Colonic mucosa (tissue), 4 donors: Measurements from ENCODE around the gene C3orf62. TPM values are rescaled to one million over a fixed set of nuclear protein-coding genes. Genes with fewer than 3 reads are reported as not detected.

Source experiments
- DNase-seq: peaks from one replicate; pipeline ENCODE4 v3.0.0-alpha.2; 2020
- H3K27ac ChIP-seq: fragments of 200-600 bp; one replicate; pipeline ENCODE4 v1.8.0; 2021
- H3K27me3 ChIP-seq: fragments of 200-600 bp; one replicate; pipeline ENCODE4 v1.8.0; 2021
- H3K36me3 ChIP-seq: fragments of 200-600 bp; one replicate; pipeline ENCODE4 v1.8.0; 2021
- H3K4me1 ChIP-seq: fragments of 200-600 bp; one replicate; pipeline ENCODE4 v1.8.0; 2021; ENCODE audit warnings: mild to moderate bottlenecking
- H3K4me3 ChIP-seq: fragments of 200-600 bp; one replicate; pipeline ENCODE4 v1.8.0; 2021
- H3K9ac ChIP-seq, 2 donors: one replicate each; pipeline ENCODE4 v1.7.0; 2013; ENCODE audit warnings: control low read depth in 2 of 2, low read depth in 2 of 2, low read length in 2 of 2
- H3K9me3 ChIP-seq: fragments of 200-600 bp; one replicate; pipeline ENCODE4 v1.8.0; 2021
- intact Hi-C: fragments of 100-400 bp; cut with DNase I; formaldehyde crosslinking; loops from one replicate; pipeline ENCODE4 v1.14.1; 2022
- total RNA-seq, 2 donors: library from RNA; stranded (reverse); fragmentation: NEBNext Ultra II Directional in 1 of 2; extraction: Animal tissue kit (Norgen Biotek cat#: 25700) in 1 of 2; gene quantifications; one replicate each; pipeline ENCODE4 v1.2.1, GENCODE V29; 2021
- TF ChIP-seq, protein P1 (sequence below): fragments of 200-600 bp; IDR thresholded peaks from one replicate; pipeline ENCODE4 v1.8.0; 2022; ENCODE audit warnings: antibody characterized with exemption, mild to moderate bottlenecking
- donor health status: healthy.
- donor health status: DM: no; HTN: no; CAD: no.
- donor health status: DM: no; HTN: no; CAD: no.

The C3orf62 gene
- total RNA-seq, 2 donors from 2014 or later, result 3.1 to 4.2 TPM

DNA sequence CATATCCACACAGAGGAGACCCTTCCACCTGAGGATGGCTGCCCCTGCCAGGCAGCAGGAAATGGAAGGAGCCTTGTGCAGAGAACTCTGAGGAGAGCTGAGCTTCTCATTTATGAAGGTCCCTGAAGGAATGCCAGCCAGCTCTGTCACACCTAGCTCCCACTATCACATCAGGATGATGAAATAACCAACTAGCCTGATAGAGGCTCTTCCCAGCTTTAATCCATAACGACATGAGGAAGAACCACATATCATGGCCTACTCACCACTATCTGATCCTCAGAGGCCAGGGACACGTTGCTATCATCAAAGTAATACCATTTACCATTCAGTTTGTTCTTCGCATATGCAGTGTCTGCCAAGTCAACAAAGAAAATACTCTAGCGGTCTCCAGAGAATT is 1.5 kb upstream of the C3orf62 start:
- H3K9ac ChIP-seq, result peak overlapping the region in 1 of 2 donors; percentile 27
- H3K36me3 ChIP-seq, result peaks cover 3% of the 10 kb centered on the region
- peaks cover 4% of the 10 kb centered on the region for H3K4me1 ChIP-seq
- no peak overlapping the region for H3K4me3 ChIP-seq
- TF ChIP-seq, protein P1, sequence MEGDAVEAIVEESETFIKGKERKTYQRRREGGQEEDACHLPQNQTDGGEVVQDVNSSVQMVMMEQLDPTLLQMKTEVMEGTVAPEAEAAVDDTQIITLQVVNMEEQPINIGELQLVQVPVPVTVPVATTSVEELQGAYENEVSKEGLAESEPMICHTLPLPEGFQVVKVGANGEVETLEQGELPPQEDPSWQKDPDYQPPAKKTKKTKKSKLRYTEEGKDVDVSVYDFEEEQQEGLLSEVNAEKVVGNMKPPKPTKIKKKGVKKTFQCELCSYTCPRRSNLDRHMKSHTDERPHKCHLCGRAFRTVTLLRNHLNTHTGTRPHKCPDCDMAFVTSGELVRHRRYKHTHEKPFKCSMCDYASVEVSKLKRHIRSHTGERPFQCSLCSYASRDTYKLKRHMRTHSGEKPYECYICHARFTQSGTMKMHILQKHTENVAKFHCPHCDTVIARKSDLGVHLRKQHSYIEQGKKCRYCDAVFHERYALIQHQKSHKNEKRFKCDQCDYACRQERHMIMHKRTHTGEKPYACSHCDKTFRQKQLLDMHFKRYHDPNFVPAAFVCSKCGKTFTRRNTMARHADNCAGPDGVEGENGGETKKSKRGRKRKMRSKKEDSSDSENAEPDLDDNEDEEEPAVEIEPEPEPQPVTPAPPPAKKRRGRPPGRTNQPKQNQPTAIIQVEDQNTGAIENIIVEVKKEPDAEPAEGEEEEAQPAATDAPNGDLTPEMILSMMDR, result no peak
- peak overlapping the region; percentile 74 for H3K27ac ChIP-seq
- no peaks in the 10 kb centered on the region for H3K27me3 ChIP-seq
- no peak for DNase-seq
- intact Hi-C loops, result loop anchor here (5.0 kb wide), 1 partner anchor 106 kb away; the partner anchor contains the start of gene KLHDC8B
- H3K9me3 ChIP-seq, result no peaks in the 10 kb centered on the region

DNA sequence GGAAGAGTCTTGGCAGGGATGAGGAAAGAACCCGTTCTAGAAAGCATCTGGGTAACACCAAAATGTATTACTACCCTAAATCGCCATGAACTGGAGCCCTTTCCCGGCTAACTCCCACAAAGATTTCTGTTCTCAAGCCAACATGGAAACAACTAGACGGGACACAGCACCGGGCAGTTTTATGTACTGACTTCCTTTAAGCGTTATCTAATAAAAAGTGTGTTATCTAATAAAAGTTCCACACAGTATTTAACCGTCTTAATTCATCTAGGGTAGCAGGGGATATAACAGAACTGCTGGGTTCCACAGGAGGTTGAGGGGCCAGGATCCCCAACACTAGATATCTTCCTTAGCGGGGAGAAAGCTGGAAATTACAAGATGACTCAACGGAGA is 347 bp upstream of the C3orf62 start:
- H3K9ac ChIP-seq, result peak overlapping the region; percentile 70 to 77
- intact Hi-C loops, result loop anchor here (5.0 kb wide), 1 partner anchor 105 kb away; the partner anchor contains the start of gene KLHDC8B
- no peak for DNase-seq

GRCh38 chr3:49273825-49274532 is 3.1 kb downstream of the C3orf62 start:
- Histone ChIP-seq H3K27me3 (no peaks in the 10 kb centered on the region), H3K9me3 (no peaks in the 10 kb centered on the region), H3K27ac (no peak overlapping the region), H3K4me1 (peaks cover 4% of the 10 kb centered on the region), H3K4me3 (no peak overlapping the region), H3K36me3 (no peaks in the 10 kb centered on the region), H3K9ac (no peak overlapping the region)
- DNase-seq, result no peak
- TF ChIP-seq, protein P1, result no peak
- intact Hi-C loops, result no loop called here

More for the DNA sequence above, 347 bp upstream of the C3orf62 start:
- Histone ChIP-seq H3K9me3 (no peaks in the 10 kb centered on the region), H3K36me3 (no peaks in the 10 kb centered on the region), H3K27me3 (no peaks in the 10 kb centered on the region), H3K4me3 (peak overlapping the region; percentile 44), H3K27ac (peak overlapping the region; percentile 85), H3K4me1 (peaks cover 4% of the 10 kb centered on the region)
- TF ChIP-seq, protein P1, result no peak

DNA sequence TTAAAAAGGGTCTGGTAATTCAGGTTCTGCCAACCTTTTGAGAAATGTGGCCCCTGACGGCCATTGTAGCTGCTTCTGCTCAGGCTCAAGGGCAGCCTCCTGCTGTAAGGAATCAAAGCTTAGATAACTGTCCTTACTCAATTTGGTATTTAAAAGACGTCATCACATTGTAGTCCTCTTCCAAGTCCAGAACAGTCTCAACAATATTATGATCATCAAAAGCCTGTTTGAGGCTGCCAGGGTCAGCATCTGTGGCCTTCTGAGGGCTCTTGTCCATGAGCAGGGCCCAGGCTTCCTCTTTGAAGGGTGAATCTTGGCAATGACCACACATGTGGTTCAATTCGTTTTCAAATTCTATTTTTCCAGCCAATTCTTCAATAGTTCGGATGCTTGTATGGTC is 6.0 kb downstream of the C3orf62 start:
- Histone ChIP-seq H3K4me1 (peaks cover 2% of the 10 kb centered on the region), H3K27ac (no peak overlapping the region), H3K9me3 (no peaks in the 10 kb centered on the region), H3K4me3 (no peak overlapping the region), H3K27me3 (no peaks in the 10 kb centered on the region), H3K9ac (no peak overlapping the region), H3K36me3 (no peaks in the 10 kb centered on the region)
- intact Hi-C loops, result no loop called here
- TF ChIP-seq, protein P1, result no peak
- DNase-seq, result no peak

DNA sequence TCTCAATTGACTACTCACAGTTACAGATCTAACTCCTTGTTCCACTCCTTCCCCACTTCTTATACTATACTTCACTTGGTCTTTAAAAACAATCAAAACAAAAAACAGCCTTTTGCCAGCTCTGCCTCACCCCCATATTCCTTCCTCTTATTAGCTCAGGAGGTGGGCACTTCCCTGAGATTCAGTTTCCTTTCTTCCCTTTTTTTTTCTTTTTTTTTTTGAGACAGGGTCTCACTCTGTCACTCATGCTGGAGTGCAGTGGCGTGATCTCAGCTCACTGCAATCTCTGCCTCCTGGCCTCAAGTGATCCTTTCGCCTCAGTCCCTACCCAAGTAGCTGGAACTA is 6.9 kb downstream of the C3orf62 start:
- H3K9ac ChIP-seq, result no peak overlapping the region
- TF ChIP-seq, protein P1, result no peak
- no peak overlapping the region for H3K27ac ChIP-seq
- no peaks in the 10 kb centered on the region for H3K4me1 ChIP-seq
- DNase-seq, result no peak
- H3K27me3 ChIP-seq, result no peaks in the 10 kb centered on the region
- H3K4me3 ChIP-seq, result no peak overlapping the region
- intact Hi-C loops, result no loop called here
- no peaks in the 10 kb centered on the region for H3K9me3 ChIP-seq
- no peaks in the 10 kb centered on the region for H3K36me3 ChIP-seq
